GM12875 (cell line): ENCODE data around the gene MTRR.
A peak's percentile ranks its signal among the peaks of the same experiment; 100 is the strongest.

ENCODE experiments used
- H3K4me3 ChIP-seq: one replicate; pipeline ENCODE4 v1.5.1; 2011; ENCODE audit warnings: low read depth, low read length, control low read depth
- TF ChIP-seq, protein P1 (sequence below): IDR thresholded peaks from 2 replicates; pipeline ENCODE4 v1.5.1; 2011; ENCODE audit warnings: low read depth, mild to moderate bottlenecking, control low read depth, inconsistent platforms, low read length, moderate library complexity, borderline replicate concordance; ENCODE audit not compliant: insufficient read depth

The MTRR gene

DNA sequence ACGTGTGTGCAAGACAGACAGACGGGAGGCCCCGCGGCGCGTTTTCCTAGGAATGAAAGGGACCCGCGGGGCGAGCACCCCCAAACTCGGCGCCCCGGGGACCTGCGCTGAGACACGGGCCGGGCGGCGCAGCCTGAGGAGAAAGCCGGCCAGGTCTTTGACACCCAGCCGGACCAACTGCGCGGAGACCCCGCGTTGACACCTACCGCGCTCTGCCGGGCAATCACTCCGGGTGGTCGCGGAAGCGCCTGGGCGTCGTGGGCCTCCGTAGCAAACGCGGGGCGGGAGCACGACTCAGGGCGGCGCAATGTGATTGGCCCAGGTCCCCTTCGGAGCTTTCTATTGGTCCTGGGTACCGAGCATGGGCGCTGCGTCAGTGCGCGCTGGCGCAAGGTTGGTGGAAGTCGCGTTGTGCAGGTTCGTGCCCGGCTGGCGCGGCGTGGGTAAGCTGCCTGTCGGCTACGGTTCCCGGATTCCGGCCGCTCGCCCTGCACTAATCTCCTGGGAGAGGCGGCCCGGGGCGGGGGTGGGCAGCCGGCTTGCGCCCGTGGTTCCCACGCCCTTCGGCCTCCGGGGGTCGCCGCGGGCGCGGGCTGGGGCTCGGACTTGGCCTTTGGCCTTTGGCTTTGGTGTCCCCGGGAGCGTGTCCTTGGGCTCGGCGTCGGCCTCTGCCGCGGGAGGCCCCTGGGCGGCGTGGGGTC lies at the start of gene MTRR, which contains the start of gene FASTKD3:
TSS of gene MTRR (plus strand) at position 376 of the 701 bp plus-strand sequence. CDS start 1,647 bp downstream, outside the sequence.
TSS of gene FASTKD3 (minus strand) at position 259 of the 701 bp plus-strand sequence. CDS start 948 bp downstream, outside the sequence.
- peak within 1 kb of the TSS; percentile 92 for H3K4me3 ChIP-seq
- TF ChIP-seq, protein P1, sequence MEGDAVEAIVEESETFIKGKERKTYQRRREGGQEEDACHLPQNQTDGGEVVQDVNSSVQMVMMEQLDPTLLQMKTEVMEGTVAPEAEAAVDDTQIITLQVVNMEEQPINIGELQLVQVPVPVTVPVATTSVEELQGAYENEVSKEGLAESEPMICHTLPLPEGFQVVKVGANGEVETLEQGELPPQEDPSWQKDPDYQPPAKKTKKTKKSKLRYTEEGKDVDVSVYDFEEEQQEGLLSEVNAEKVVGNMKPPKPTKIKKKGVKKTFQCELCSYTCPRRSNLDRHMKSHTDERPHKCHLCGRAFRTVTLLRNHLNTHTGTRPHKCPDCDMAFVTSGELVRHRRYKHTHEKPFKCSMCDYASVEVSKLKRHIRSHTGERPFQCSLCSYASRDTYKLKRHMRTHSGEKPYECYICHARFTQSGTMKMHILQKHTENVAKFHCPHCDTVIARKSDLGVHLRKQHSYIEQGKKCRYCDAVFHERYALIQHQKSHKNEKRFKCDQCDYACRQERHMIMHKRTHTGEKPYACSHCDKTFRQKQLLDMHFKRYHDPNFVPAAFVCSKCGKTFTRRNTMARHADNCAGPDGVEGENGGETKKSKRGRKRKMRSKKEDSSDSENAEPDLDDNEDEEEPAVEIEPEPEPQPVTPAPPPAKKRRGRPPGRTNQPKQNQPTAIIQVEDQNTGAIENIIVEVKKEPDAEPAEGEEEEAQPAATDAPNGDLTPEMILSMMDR, result no peak

DNA sequence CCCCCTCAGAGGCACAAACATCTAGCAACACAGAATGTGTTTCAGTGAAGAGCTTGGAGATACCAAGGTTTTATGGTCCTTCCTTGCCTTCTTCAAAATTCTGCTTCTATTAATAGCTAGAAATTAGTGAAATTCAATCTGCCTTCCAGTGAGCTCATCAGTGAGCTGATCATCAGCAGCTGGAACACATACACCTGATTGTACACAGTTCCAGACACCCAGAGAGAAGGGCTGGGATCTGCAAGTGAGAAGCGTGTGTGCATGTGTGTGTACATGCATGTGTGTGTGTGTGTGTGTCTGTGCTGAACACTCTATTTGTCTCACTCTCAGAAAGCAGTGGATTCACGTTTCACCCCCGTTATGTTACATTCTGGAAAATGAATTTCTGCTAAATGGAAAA lies 46.5 kb upstream of the MTRR start:
- TF ChIP-seq, protein P1, result no peak
- no peak overlapping the region for H3K4me3 ChIP-seq

DNA sequence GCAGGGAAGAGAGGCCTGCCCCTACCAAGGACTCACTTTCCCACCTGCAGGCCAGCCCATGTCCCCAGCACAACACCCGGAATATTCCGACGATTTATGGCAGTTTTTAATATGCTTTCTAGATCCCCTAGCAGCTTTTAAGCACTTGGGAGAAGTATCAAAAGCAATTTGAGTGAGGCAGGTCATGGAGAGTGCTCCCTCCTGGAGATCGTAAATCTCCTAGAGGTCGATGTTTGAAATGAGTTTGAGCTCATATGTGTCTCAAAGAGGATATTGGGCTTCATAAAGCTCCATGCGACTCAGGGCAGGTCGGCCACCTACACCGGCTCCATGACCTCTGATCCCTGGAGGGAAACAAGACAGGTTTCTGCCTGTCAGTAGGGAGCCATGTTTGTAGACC lies 45.4 kb upstream of the MTRR start:
- TF ChIP-seq, protein P1, result no peak
- H3K4me3 ChIP-seq, result no peak overlapping the region

DNA sequence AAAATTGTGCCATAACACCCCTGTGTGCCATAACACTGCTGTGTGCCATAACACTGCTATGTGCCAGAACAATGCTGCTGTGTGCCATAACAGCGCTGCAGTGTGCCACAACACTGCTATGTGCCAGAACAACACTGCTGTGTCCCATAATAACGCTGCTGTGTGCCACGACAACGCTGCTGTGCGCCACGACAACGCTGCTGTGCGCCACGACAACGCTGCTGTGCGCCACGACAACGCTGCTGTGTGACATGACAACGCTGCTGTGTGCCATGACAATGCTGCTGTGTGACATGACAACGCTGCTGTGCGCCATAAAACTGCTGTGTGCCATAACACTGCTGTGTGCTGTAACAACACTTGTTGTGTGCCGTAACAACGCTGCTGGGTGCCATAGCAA lies 44.0 kb upstream of the MTRR start:
- TF ChIP-seq, protein P1, result no peak
- no peak overlapping the region for H3K4me3 ChIP-seq

DNA sequence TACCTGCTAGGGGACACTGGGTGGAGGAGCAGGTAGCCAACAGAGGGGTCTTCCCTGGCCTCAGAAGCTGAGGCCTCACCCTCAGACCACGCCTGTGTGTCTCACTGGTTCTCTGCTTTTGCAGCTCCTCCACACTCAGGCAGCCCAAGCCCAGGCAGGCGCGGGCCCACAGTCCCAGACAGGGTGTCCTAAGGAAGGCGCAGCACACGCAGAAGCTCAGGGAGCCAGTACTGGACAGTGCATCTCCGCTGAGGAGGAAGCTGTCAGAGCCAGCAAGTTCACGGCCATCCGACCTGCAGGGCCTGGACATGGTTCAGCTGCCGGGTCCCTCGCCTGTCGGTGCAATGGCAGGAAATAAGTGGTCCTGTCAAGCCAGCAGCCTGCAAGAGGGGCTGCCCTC lies 43.3 kb upstream of the MTRR start:
- no peak overlapping the region for H3K4me3 ChIP-seq
- TF ChIP-seq, protein P1, result no peak

DNA sequence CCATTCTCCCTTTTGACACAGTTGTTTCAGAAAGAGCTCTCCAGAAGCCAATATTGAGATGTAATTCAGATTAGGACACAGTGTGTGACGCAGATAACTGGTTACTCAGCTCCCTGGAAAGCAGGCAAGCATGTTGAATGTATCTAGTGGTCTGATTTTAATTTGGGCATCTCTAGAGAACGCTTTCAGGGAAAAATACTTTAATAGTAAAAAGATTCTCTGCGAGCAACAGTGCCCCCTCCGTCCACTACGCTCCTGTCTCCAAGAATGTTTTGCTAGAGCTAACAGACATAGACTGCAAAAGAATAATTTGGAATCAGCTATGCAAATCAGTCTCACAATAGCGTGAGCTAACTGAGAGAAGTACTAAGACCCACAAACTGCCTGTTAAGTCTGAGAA lies 41.3 kb upstream of the MTRR start:
- no peak overlapping the region for H3K4me3 ChIP-seq
- TF ChIP-seq, protein P1, result no peak

DNA sequence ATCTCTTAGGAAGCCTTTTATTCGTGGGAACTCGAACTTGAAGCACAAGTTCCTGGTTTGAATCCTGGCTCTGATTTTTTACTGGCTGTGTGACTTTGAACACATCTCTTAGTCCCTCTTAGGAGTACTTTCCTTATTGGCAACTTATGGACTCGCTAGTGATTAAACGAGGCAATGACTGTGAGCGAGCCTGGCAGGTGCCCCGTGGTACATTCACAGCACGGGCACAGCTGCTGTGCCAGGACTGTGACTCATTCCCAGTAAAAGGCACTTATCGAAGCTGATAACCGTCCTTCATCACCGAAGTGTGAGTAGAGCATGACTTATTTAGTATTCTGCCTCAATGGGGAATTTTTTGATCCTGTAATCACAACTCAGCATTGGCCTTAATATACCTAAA lies 40.7 kb upstream of the MTRR start:
- TF ChIP-seq, protein P1, result no peak
- H3K4me3 ChIP-seq, result no peak overlapping the region
